ENCODE data around the gene MUC4. TPM values are rescaled to one million over a fixed set of nuclear protein-coding genes. Genes with fewer than 3 reads are reported as not detected.

Gene MUC4
- total RNA-seq, 4 donors from 2014 or later, result 0.19 to 3.0 (median 0.47) TPM; not detected in 1

DNA sequence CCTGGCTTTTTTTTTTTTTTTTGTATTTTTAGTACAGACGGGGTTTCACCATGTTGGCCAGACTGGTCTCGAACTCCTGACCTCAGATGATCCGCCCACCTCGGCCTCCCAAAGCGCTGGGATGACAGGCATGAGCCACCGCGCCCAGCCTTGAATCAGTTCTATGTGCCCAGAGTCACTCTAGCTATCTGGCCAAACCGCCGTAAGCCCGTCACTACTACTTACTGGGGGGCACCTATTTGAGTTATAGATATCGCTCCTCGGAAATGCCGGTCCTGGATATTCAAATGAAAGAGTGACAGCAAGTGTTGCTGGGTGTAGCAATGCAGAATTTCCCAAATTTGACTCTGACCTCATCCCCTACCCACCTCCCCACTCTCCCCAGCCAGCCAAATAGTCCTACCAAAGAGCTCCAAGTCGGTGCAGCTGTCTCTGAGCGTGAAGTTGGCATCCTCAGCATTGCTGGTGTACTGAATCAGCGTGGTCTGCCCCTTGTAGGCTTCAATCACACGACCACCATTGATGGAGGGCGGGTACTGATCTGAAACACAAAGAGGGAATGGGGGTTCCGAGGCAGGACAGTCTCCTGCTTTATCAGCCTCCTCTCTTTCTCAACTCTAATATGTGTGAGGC lies 52.9 kb downstream of the MUC4 start:
- ATAC-seq, result no peak
- H3K36me3 ChIP-seq, result no peaks in the 10 kb centered on the region
- no peak overlapping the region for H3K4me3 ChIP-seq
- TF ChIP-seq, protein P1, sequence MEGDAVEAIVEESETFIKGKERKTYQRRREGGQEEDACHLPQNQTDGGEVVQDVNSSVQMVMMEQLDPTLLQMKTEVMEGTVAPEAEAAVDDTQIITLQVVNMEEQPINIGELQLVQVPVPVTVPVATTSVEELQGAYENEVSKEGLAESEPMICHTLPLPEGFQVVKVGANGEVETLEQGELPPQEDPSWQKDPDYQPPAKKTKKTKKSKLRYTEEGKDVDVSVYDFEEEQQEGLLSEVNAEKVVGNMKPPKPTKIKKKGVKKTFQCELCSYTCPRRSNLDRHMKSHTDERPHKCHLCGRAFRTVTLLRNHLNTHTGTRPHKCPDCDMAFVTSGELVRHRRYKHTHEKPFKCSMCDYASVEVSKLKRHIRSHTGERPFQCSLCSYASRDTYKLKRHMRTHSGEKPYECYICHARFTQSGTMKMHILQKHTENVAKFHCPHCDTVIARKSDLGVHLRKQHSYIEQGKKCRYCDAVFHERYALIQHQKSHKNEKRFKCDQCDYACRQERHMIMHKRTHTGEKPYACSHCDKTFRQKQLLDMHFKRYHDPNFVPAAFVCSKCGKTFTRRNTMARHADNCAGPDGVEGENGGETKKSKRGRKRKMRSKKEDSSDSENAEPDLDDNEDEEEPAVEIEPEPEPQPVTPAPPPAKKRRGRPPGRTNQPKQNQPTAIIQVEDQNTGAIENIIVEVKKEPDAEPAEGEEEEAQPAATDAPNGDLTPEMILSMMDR (IDR thresholded peaks at IDR 0.05), result no peak
- TF ChIP-seq EP300 (IDR thresholded peaks at IDR 0.05) (no peak), POLR2AphosphoS5 (IDR thresholded peaks at IDR 0.05) (no peak), POLR2A (IDR thresholded peaks at IDR 0.05) (no peak)
- H3K4me1 ChIP-seq, result peaks cover 0 to 36% (median 8%) of the 10 kb centered on the region in 3 donors
- no peak overlapping the region for H3K27ac ChIP-seq
- no peaks in the 10 kb centered on the region for H3K9me3 ChIP-seq
- 88 to 95% methylated on average over 7 to 12 of the region's 19 CpGs for WGBS, 2 donors (ENCODE audit: low coverage in 1 of 2)
- H3K27me3 ChIP-seq, result peaks cover 82% of the 10 kb centered on the region

DNA sequence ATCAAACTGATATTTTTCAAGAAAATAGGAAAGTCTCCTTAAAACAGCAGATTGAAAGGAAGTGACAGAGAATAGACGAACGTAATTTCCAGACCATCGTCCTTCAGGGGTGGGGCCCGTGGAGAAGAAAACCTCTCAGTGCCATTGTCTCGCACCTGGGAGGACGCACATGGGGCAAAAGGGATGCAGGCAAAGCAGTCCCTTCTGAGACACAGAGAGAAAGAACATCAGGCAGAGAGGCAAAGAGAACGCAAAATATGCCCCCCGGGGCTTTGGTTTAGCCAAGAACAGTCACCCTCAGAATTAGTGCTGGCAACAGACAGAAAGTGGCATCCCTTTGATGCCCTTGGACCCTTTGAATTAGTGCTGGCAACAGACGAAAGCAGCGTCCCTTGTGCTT lies 53.9 kb downstream of the MUC4 start:
- TF ChIP-seq, protein P1 (IDR thresholded peaks at IDR 0.05), result no peak
- TF ChIP-seq EP300 (IDR thresholded peaks at IDR 0.05), result no peak
- TF ChIP-seq POLR2AphosphoS5 (IDR thresholded peaks at IDR 0.05), result no peak
- TF ChIP-seq POLR2A (IDR thresholded peaks at IDR 0.05), result no peak
- Histone ChIP-seq H3K4me3 (no peak overlapping the region), H3K9me3 (no peaks in the 10 kb centered on the region), H3K27me3 (peaks cover 82% of the 10 kb centered on the region), H3K27ac (no peak overlapping the region), H3K36me3 (no peaks in the 10 kb centered on the region), H3K4me1 (peaks cover 0 to 36% (median 8%) of the 10 kb centered on the region in 3 donors)
- no peak for ATAC-seq
- WGBS, 2 donors (ENCODE audit: low coverage in 1 of 2), result 28 to 50% methylated on average over 7 to 10 of the region's 10 CpGs

DNA sequence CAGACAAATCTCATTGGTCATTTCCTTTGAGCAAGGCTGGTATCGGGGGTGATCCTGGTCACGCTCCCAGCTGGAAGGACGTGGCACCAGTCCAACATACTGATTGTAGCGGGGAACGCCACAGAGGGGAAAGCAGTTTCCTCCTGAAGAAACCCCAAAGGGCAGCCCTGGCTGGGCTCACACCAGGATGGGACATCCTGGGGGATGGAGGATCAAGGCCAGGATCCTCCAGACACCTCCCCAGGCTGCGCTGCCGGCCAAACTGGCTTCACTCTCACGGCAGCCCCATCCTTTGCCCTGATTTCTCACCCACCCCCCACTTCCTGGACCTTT lies 54.3 kb downstream of the MUC4 start:
- WGBS, 2 donors (ENCODE audit: low coverage in 1 of 2), result 6% methylated on average over 2 of the region's 8 CpGs; no CpG with 5 or more reads in 1 of the 2 donors

DNA sequence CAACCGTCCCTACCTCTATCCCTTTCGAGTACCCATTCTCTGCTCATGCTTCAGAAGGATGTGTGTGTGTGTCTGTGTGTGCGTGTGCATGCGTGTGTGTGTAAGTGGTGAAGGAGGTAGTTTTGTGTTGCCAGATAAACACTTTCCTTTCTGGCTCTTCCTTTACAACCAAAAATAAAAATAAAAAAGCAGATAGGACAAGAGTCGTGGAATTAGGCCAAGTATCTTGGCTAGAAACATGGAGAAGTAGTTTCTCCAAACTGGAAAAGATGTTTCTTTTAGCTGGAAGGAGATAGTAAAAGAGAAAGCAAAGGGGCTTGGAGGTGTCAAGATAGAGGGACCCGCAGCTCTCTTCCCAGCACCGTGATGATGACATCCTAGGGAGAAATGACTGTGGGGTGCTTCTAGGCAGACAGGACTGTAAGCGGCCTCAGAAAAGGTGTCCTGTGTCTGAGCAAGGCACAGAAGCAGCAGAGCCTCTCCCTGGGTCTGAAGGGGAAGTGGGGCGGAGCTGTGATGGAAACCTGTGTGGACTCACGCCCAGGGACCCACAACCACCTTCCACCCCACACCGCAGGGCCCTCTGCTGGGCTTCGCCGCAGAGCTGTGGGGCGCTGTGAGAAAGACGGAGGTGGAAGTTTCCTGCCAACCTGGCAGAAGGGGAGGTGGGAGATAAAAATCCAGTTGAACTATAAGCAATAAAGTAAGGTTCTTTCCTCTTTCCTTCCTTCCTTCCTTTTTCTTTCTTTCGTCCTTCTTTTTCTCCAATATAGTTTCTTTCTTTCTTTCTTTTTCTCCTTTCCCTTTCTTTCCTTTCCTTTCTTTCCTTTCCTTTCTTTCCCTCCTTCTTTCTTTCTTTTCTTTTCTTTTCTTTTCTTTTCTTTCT lies 55.7 kb downstream of the MUC4 start:
- no peak for ATAC-seq

More for the DNA sequence above, 54.3 kb downstream of the MUC4 start:
- TF ChIP-seq POLR2A (IDR thresholded peaks at IDR 0.05), result no peak
- no peak for TF ChIP-seq EP300 (IDR thresholded peaks at IDR 0.05)
- TF ChIP-seq, protein P1 (IDR thresholded peaks at IDR 0.05), result no peak
- TF ChIP-seq POLR2AphosphoS5 (IDR thresholded peaks at IDR 0.05), result no peak
- no peak for ATAC-seq
- Histone ChIP-seq H3K27me3 (peaks cover 83% of the 10 kb centered on the region), H3K4me1 (peaks cover 0 to 36% (median 8%) of the 10 kb centered on the region in 3 donors), H3K27ac (no peak overlapping the region), H3K36me3 (no peaks in the 10 kb centered on the region), H3K9me3 (no peaks in the 10 kb centered on the region), H3K4me3 (no peak overlapping the region)

More for the DNA sequence above, 55.7 kb downstream of the MUC4 start:
- Histone ChIP-seq H3K4me3 (no peak overlapping the region), H3K27ac (no peak overlapping the region), H3K36me3 (no peaks in the 10 kb centered on the region), H3K4me1 (peaks cover 0 to 25% (median 5%) of the 10 kb centered on the region in 3 donors), H3K9me3 (no peaks in the 10 kb centered on the region), H3K27me3 (peaks cover 83% of the 10 kb centered on the region)
- 47 to 68% methylated on average over 13 to 14 of the region's 16 CpGs for WGBS, 2 donors (ENCODE audit: low coverage in 1 of 2)
- TF ChIP-seq EP300 (IDR thresholded peaks at IDR 0.05), result no peak
- TF ChIP-seq POLR2AphosphoS5 (IDR thresholded peaks at IDR 0.05), result no peak
- TF ChIP-seq, protein P1 (IDR thresholded peaks at IDR 0.05), result no peak
- TF ChIP-seq POLR2A (IDR thresholded peaks at IDR 0.05), result no peak

Data from gastroesophageal sphincter (tissue), 4 donors.